Body of pancreas (tissue), 4 donors: ENCODE data around the gene ZNF831.

Experiments
- POLR2A ChIP-seq, 3 donors: fragments of 450-650 bp; IDR thresholded peaks; one replicate each; pipeline ENCODE4 v1.6.1; 2016; ENCODE audit warnings: antibody characterized with exemption in 3 of 3, mild to moderate bottlenecking in 2 of 3
- TF ChIP-seq, protein P1 (sequence below), 7 experiments: fragments of 450-650 bp in 4 of 7; fragments of 200-600 bp in 3 of 7; sonication (generic) in 3 of 7; IDR thresholded peaks; one replicate each; pipeline ENCODE4 v1.5.1; 2016 to 2019; ENCODE audit warnings: antibody characterized with exemption in 7 of 7

DNA sequence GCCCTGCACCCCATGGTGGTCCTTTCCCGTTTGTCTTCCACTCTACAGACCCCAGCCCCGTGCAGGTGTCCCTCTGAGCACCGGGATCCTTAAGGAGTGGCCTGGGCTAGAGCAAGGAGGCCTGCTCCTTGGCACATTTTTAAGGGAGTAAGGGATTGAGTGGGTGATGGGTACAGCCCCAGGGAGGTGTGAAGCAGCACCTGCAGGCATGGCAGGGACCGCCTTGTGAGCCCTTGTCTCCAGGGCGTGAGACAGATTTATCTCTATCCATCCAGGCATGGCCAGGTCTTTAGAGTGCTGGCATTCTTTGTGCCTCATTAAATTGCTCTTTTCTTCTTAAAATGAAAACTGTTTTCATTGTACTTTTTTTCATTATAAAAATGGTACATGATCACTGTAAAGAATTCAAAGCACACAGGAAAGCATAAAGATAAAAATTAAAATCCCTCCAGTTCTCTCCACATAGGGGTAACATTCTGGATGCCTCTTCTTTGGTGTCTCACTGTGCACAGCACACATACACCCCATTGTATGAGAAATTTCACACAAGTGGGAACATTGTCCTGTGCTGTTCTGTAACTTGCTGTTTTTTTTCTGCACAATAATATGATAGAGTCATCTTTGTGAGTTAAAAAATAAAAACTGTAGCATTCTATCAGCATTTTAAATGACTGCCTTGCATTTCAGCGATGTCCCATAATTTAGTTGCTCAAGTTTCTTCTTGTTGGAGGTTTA lies 31.9 kb upstream of the ZNF831 start:
- TF ChIP-seq, protein P1, sequence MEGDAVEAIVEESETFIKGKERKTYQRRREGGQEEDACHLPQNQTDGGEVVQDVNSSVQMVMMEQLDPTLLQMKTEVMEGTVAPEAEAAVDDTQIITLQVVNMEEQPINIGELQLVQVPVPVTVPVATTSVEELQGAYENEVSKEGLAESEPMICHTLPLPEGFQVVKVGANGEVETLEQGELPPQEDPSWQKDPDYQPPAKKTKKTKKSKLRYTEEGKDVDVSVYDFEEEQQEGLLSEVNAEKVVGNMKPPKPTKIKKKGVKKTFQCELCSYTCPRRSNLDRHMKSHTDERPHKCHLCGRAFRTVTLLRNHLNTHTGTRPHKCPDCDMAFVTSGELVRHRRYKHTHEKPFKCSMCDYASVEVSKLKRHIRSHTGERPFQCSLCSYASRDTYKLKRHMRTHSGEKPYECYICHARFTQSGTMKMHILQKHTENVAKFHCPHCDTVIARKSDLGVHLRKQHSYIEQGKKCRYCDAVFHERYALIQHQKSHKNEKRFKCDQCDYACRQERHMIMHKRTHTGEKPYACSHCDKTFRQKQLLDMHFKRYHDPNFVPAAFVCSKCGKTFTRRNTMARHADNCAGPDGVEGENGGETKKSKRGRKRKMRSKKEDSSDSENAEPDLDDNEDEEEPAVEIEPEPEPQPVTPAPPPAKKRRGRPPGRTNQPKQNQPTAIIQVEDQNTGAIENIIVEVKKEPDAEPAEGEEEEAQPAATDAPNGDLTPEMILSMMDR (IDR thresholded peaks at IDR 0.05) = no peak
- TF ChIP-seq POLR2A (IDR thresholded peaks at IDR 0.05) = no peak
